Activated CD8-positive, alpha-beta T cell treated with anti-CD3 and anti-CD28 coated beads, Interleukin-2, amount 10 ng/mL, durations not matched to agents 7 days and 5 days (primary cell): ENCODE measurements around the gene SAG. TPM values are rescaled to one million over a fixed set of nuclear protein-coding genes. Genes with fewer than 3 reads are reported as not detected.

Experiments used
- ATAC-seq: fragments of 150-1000 bp; cut with Tn5 transposase; one replicate; pipeline ENCODE4 v1.10.0; 2021; ENCODE audit warnings: moderate library complexity
- CTCF ChIA-PET: fragments of 350-600 bp; sonication (Branson Sonifier 250); formaldehyde crosslinking; loops from one replicate; lab custom pipeline; 2021; ENCODE audit warnings: antibody characterized with exemption; lab: Charles Lee
- POLR2A ChIA-PET: fragments of 350-600 bp; sonication (Branson Sonifier 250); formaldehyde crosslinking; loops from one replicate; lab custom pipeline; 2021; ENCODE audit warnings: antibody characterized with exemption; lab: Charles Lee
- DNase-seq: peaks from one replicate; pipeline ENCODE4 v3.0.0-alpha.2; 2020
- H3K27ac Mint-ChIP-seq: one replicate; pipeline ENCODE4 v1.8.0; 2021; ENCODE audit warnings: mild to moderate bottlenecking, mixed read lengths
- H3K27me3 Mint-ChIP-seq: one replicate; pipeline ENCODE4 v1.8.0; 2021; ENCODE audit warnings: low read depth, mixed read lengths
- H3K36me3 Mint-ChIP-seq: one replicate; pipeline ENCODE4 v1.8.0; 2021; ENCODE audit warnings: low read depth, mixed read lengths
- H3K4me1 Mint-ChIP-seq: one replicate; pipeline ENCODE4 v1.8.0; 2021; ENCODE audit warnings: low read depth, mixed read lengths
- H3K4me3 Mint-ChIP-seq: one replicate; pipeline ENCODE4 v1.8.0; 2021; ENCODE audit warnings: mild to moderate bottlenecking, mixed read lengths
- H3K9me3 Mint-ChIP-seq: one replicate; pipeline ENCODE4 v1.8.0; 2022; ENCODE audit warnings: mixed read lengths; ENCODE audit not compliant: insufficient read depth
- total RNA-seq, 2 experiments: library from RNA; stranded (reverse); gene quantifications; one replicate each; pipeline ENCODE4 v1.2.3, GENCODE V29; 2021

The SAG gene
- total RNA-seq, 2 experiments from 2014 or later: 0.05 TPM; not detected in 1

DNA sequence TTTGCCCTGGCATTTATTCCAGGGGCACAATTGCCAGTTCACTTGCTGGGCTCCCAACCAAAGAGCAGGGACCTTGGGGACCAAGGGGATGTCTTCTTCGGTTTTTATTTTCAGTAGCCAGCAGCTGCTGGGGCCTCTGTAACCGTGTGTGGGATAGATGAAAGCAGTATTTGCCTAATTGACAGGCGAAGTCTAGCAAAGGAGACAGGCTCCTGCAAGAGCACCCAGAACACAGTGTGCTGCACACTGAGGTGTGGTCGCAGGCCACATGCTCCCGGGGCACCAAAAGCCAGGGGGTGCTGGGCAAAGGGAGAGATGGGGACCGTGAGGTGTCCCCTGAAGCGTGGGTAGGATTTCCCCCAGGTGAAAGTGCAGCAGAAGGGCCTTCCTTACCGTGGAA is 5.3 kb downstream of the SAG start:
- ChIA-PET POLR2A (no interaction called here), CTCF (interaction anchor here (1.5 kb wide), 1 partner anchor 10 kb away, joined by 3 read pairs; no protein-coding TSS in a partner anchor)
- DNase-seq (no peak), ATAC-seq (no peak)
- H3K36me3 Mint-ChIP-seq: no peaks in the 10 kb centered on the region
- H3K9me3 Mint-ChIP-seq: no peaks in the 10 kb centered on the region
- H3K4me1 Mint-ChIP-seq: peaks cover 33% of the 10 kb centered on the region
- H3K27me3 Mint-ChIP-seq: peaks cover 3% of the 10 kb centered on the region
- no peak overlapping the region for H3K27ac Mint-ChIP-seq
- H3K4me3 Mint-ChIP-seq: no peak overlapping the region

DNA sequence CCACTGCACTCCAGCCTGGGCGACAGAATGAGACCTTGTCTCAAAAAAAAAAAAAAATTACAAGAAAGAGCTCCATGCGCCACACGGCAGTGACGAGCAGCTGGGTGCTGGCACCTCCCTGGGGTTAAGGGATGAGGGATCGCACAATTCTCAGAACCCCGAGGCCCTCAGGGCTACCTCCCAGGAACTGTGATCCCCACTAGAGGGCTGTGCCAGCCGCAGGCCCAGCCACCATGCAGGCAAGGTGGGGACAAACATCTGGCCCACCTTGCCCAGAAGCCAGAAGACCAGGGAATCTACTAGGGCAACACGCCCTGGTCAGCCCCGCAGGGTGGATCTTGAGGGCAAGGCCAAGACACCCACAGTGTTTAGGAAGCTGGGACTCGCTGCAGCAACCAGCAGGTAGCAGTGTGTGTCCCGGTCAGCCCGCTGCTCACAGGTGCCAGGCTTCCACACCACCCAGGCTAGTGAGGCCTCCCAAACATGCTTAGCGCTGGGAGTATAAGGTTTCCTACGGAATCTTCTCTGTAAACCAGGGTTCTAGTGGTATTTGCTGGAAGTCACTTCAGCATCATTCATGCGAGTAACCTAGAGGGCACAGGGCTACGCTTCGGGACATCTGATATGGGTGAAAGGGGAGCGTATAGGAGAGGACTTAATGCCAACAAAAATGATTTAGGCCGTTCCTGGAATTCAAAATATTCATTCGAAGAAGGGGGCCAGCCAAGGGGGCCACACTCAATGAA is 6.7 kb downstream of the SAG start:
- H3K27me3 Mint-ChIP-seq: peaks cover 9% of the 10 kb centered on the region
- ATAC-seq: no peak
- no peak overlapping the region for H3K27ac Mint-ChIP-seq
- peaks cover 30% of the 10 kb centered on the region for H3K4me1 Mint-ChIP-seq
- no peak for DNase-seq
- ChIA-PET POLR2A (no interaction called here), CTCF (interaction anchor here (1.0 to 1.5 kb wide), 2 partner anchors 12 to 129 kb away, joined by 3 read pairs; no protein-coding TSS in a partner anchor)
- H3K9me3 Mint-ChIP-seq: no peaks in the 10 kb centered on the region
- H3K36me3 Mint-ChIP-seq: no peaks in the 10 kb centered on the region
- H3K4me3 Mint-ChIP-seq: no peak overlapping the region

DNA sequence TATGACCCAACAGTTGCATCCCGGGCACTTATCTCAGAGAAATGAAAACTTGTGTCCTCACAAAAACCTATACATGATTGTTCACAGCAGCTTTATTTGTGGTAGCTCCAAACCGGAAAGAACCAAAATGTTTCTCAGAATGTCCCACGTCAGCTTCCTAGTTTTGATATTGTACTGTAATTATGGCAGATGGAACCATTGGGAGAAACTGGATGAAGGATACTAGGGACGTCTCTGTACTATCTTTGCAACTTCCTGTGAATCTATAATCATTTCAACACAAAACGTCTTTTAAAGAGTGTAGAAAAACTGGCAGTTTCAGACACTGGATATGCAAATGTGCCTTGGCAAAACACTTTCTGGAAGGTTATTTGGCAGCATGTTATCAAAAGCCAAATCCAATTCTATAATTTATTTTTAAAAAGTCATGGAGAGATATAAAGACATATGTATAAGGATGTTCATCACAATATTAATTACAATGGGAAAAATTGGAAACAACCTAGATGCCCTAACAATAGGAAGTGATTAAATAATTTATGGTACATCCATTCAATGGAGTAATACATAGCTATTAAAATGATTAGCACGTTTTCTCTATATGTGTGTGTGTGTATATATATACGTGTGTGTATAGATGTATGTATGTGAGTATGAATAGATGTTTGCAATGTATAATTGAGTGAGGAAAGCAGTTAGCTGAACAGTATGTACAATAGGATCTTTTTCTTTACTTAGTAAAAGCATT is 9.8 kb downstream of the SAG start:
- Mint-ChIP-seq H3K27ac (no peak overlapping the region), H3K4me1 (peaks cover 16% of the 10 kb centered on the region), H3K36me3 (no peaks in the 10 kb centered on the region), H3K27me3 (peaks cover 14% of the 10 kb centered on the region), H3K9me3 (no peaks in the 10 kb centered on the region), H3K4me3 (no peak overlapping the region)
- CTCF ChIA-PET: interaction anchor here (1.5 to 1.7 kb wide), 2 partner anchors 14 to 49 kb away, joined by 4 to 6 read pairs; no protein-coding TSS in a partner anchor
- DNase-seq: no peak
- POLR2A ChIA-PET: interaction anchor here (0.6 to 0.9 kb wide), 2 partner anchors 14 to 75 kb away, joined by 3 read pairs; no protein-coding TSS in a partner anchor
- ATAC-seq: no peak

- no peak overlapping the region for H3K4me3 Mint-ChIP-seq
- no peaks in the 10 kb centered on the region for H3K36me3 Mint-ChIP-seq
- H3K9me3 Mint-ChIP-seq: no peaks in the 10 kb centered on the region
- no peak overlapping the region for H3K27ac Mint-ChIP-seq
- no peak for ATAC-seq
- peaks cover 21% of the 10 kb centered on the region for H3K4me1 Mint-ChIP-seq
- CTCF ChIA-PET: interaction anchor here (1.1 kb wide), 1 partner anchor 124 kb away, joined by 5 read pairs; no protein-coding TSS in a partner anchor
- no peak for DNase-seq
- peaks cover 14% of the 10 kb centered on the region for H3K27me3 Mint-ChIP-seq
- POLR2A ChIA-PET: no interaction called here
These were observed 11.6 kb downstream of the SAG start for GRCh38 chr2:233319256-233319655.

GRCh38 chr2:233320470-233320869 is 12.9 kb downstream of the SAG start:
- no peak overlapping the region for H3K4me3 Mint-ChIP-seq
- ChIA-PET POLR2A (interaction anchor here (0.8 kb wide), 1 partner anchor 11 kb away, joined by 3 read pairs; no protein-coding TSS in a partner anchor), CTCF (interaction anchor here (2.0 kb wide), 1 partner anchor 11 kb away, joined by 9 read pairs; no protein-coding TSS in a partner anchor)
- H3K36me3 Mint-ChIP-seq: no peaks in the 10 kb centered on the region
- peaks cover 24% of the 10 kb centered on the region for H3K4me1 Mint-ChIP-seq
- H3K27ac Mint-ChIP-seq: no peak overlapping the region
- H3K9me3 Mint-ChIP-seq: no peaks in the 10 kb centered on the region
- peaks cover 14% of the 10 kb centered on the region for H3K27me3 Mint-ChIP-seq
- no peak for DNase-seq
- ATAC-seq: no peak

DNA sequence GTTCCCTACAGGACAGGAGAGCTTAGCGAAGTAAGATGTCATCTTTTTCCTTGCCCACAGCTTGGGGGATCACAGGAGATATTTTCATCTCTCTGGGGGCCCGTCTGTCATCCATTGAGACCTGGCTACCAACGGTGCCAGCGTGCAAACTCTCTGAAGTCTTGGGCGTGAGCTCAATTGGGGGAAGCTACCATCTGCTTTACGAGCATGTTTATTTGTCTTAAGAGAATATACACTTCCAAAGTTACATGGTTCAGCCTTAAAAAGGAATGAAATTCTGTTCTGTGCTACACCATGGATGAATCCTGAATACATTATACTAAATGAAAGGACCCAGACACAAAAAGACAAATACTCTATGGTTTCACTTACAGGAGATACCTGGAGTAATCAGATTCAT is 13.6 kb downstream of the SAG start:
- no peak overlapping the region for H3K4me3 Mint-ChIP-seq
- H3K36me3 Mint-ChIP-seq: no peaks in the 10 kb centered on the region
- ChIA-PET POLR2A (interaction anchor here (0.8 kb wide), 1 partner anchor 12 kb away, joined by 3 read pairs; no protein-coding TSS in a partner anchor), CTCF (interaction anchor here (0.6 to 2.0 kb wide), 4 partner anchors 10 to 268 kb away, joined by 3 to 9 read pairs (median 3); no protein-coding TSS in a partner anchor)
- ATAC-seq (no peak), DNase-seq (no peak)
- H3K27me3 Mint-ChIP-seq: peaks cover 14% of the 10 kb centered on the region
- H3K9me3 Mint-ChIP-seq: no peaks in the 10 kb centered on the region
- H3K4me1 Mint-ChIP-seq: peaks cover 24% of the 10 kb centered on the region
- no peak overlapping the region for H3K27ac Mint-ChIP-seq

- Mint-ChIP-seq H3K4me3 (no peak overlapping the region), H3K36me3 (no peaks in the 10 kb centered on the region), H3K27me3 (peaks cover 10% of the 10 kb centered on the region), H3K9me3 (no peaks in the 10 kb centered on the region), H3K4me1 (peaks cover 24% of the 10 kb centered on the region), H3K27ac (peak overlapping the region; percentile 62)
- no peak for ATAC-seq
- CTCF ChIA-PET: no interaction called here
- DNase-seq: no peak
- POLR2A ChIA-PET: no interaction called here
These were observed 16.2 kb downstream of the SAG start for GRCh38 chr2:233323851-233324250.

GRCh38 chr2:233325256-233325655 is 17.6 kb downstream of the SAG start:
- ChIA-PET CTCF (interaction anchor here (1.6 kb wide), 1 partner anchor 118 kb away, joined by 3 read pairs; no protein-coding TSS in a partner anchor), POLR2A (interaction anchor here (0.6 kb wide), 1 partner anchor 183 kb away, joined by 4 read pairs; no protein-coding TSS in a partner anchor)
- H3K9me3 Mint-ChIP-seq: no peaks in the 10 kb centered on the region
- H3K27me3 Mint-ChIP-seq: peaks cover 5% of the 10 kb centered on the region
- DNase-seq (no peak), ATAC-seq (no peak)
- no peak overlapping the region for H3K4me3 Mint-ChIP-seq
- peaks cover 34% of the 10 kb centered on the region for H3K4me1 Mint-ChIP-seq
- H3K36me3 Mint-ChIP-seq: no peaks in the 10 kb centered on the region
- H3K27ac Mint-ChIP-seq: no peak overlapping the region

GRCh38 chr2:233325814-233326213 is 18.2 kb downstream of the SAG start:
- CTCF ChIA-PET: interaction anchor here (1.6 kb wide), 1 partner anchor 117 kb away, joined by 3 read pairs; no protein-coding TSS in a partner anchor
- POLR2A ChIA-PET: no interaction called here
- DNase-seq (no peak), ATAC-seq (no peak)
- Mint-ChIP-seq H3K36me3 (no peaks in the 10 kb centered on the region), H3K4me1 (peaks cover 38% of the 10 kb centered on the region), H3K4me3 (no peak overlapping the region), H3K9me3 (no peaks in the 10 kb centered on the region), H3K27me3 (peaks cover 3% of the 10 kb centered on the region), H3K27ac (no peak overlapping the region)

GRCh38 chr2:233326500-233326899 is 18.9 kb downstream of the SAG start:
- Mint-ChIP-seq H3K4me3 (no peak overlapping the region), H3K27me3 (peaks cover under 1% of the 10 kb centered on the region), H3K4me1 (peaks cover 42% of the 10 kb centered on the region), H3K27ac (no peak overlapping the region), H3K9me3 (no peaks in the 10 kb centered on the region), H3K36me3 (peaks cover 2% of the 10 kb centered on the region)
- CTCF ChIA-PET: no interaction called here
- POLR2A ChIA-PET: no interaction called here
- ATAC-seq (no peak), DNase-seq (no peak)

- no peak for DNase-seq
- CTCF ChIA-PET: no interaction called here
- peak overlapping the region; percentile 17 for H3K27ac Mint-ChIP-seq
- POLR2A ChIA-PET: no interaction called here
- no peak for ATAC-seq
- peaks cover 46% of the 10 kb centered on the region for H3K4me1 Mint-ChIP-seq
- H3K4me3 Mint-ChIP-seq: no peak overlapping the region
- H3K27me3 Mint-ChIP-seq: no peaks in the 10 kb centered on the region
- no peaks in the 10 kb centered on the region for H3K9me3 Mint-ChIP-seq
- H3K36me3 Mint-ChIP-seq: peaks cover 6% of the 10 kb centered on the region
These were observed 21.3 kb downstream of the SAG start for GRCh38 chr2:233328922-233329321.
